HG03432 (cell line): Measurements from ENCODE around the gene CDA.

Experiments
- ATAC-seq: cut with Tn5 transposase; IDR thresholded peaks from one replicate; pipeline ENCODE4 v1.9.1; 2021; ENCODE audit warnings: mild to moderate bottlenecking, moderate library complexity; ENCODE audit not compliant: unreplicated experiment

The CDA gene

GRCh38 chr1:20615946-20616846, 27.3 kb downstream of the CDA start:
- ATAC-seq, result no peak

DNA sequence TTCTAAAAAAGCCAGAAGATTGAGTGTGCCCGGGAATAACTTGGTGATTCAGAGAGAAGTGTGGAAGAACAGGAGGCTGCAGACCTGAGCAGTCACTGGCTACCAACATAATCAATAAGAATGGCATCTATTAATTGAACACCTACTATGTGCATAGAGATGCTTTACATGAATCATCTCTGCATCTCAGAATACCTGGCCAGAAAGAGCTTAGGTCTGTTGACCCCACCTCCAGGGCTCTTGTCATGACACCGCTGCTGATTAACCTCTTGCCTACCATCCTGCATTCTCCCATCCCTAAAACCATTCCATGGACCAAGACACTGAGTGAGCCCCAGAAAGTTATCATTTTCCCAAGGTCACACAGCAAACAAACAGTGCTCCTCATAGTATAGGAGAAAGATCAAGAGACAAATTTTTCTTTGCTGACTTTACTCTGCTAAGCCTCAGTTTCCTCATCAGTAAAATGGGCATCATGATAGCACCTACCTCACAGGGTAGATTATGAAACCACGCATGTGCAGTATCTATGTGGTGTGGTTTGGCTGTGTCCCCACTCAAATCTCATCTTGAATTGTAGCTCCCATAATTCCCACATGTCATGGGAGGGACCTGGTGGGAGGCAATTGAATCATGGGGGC, 28.1 kb downstream of the CDA start:
- ATAC-seq, result no peak

GRCh38 chr1:20618550-20618949, 29.7 kb downstream of the CDA start:
- no peak for ATAC-seq

DNA sequence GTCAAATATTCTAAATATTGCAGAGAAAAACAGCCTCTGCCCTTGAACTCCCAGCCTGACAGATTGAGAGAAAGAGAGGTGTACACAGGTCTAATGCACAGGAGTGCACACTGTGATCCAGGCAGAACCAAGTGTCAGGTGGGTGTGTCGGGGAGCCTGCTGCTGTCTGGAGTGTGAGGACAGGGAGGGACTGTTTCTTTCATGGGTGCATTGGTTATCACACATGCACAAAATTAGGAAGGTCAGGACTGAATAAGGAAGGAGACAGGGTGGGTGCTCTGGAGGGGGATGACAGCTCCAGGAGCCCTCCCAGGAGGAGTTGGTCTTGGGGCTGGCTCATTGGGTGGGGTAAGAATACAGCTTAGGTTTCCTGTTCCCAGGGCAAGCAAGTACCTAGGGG, 31.1 kb downstream of the CDA start:
- ATAC-seq, result no peak

- no peak for ATAC-seq
Observed at GRCh38 chr1:20621012-20621411, 32.1 kb downstream of the CDA start.

- no peak for ATAC-seq
Observed at GRCh38 chr1:20624709-20625108, 35.8 kb downstream of the CDA start.

- ATAC-seq, result no peak
Observed at GRCh38 chr1:20625176-20626097, 36.5 kb downstream of the CDA start.

- ATAC-seq, result no peak
Observed at GRCh38 chr1:20626098-20626427, 37.2 kb downstream of the CDA start.

DNA sequence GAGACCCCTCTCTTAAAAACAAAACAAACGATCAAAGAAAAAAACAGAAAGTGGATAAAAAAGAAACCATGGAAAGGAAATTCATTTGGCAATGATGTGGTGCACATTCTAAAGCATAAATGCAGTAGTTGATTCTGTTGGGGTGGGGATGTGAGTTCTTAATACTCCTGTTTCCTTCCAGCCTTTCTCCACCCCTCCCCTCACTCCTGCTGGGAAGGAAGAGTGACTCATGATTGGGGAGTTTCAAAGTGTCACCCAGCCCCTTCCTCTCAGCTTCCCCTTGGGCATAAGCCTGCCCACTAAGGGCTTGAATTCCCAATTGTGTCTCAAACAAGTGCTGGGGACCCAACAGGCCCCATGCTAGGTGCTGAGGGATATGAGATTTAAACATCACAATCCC, 37.6 kb downstream of the CDA start:
- ATAC-seq, result no peak

GRCh38 chr1:20630729-20631128, 41.8 kb downstream of the CDA start:
- ATAC-seq, result no peak

GRCh38 chr1:20632386-20632785, 43.5 kb downstream of the CDA start:
- no peak for ATAC-seq

- peak; percentile 69 for ATAC-seq
Observed at GRCh38 chr1:20633190-20634064, 44.5 kb downstream of the CDA start, which contains the start of gene PINK1. PINK1 (plus strand) TSS chr1:20633458; CDS start chr1:20633549, 91 bp downstream.

DNA sequence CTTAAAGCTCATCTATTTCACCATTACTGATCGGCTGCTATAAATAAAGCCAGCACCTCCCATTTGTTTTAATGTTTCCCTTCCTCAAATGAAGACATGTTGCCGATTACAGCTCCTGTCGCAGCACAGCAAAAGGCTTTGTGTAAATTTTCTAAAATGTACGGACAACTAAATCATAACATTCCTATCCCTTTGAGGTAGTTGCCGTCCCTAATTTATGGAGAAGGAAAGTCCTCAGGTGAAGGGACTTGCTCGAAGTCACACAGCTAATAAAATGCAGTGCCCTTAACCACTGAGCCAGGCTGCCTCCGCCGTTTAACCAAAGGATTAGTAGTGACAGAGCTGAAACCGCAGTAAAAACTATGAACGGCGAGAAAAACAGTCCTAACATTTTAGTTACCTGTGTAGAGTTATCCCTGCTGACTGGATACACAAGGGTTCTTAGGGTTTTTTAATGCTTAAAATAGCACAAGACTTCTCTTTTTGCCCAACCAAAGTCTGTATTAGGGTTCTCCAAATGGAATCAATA, 45.2 kb downstream of the CDA start:
- ATAC-seq, result no peak

DNA sequence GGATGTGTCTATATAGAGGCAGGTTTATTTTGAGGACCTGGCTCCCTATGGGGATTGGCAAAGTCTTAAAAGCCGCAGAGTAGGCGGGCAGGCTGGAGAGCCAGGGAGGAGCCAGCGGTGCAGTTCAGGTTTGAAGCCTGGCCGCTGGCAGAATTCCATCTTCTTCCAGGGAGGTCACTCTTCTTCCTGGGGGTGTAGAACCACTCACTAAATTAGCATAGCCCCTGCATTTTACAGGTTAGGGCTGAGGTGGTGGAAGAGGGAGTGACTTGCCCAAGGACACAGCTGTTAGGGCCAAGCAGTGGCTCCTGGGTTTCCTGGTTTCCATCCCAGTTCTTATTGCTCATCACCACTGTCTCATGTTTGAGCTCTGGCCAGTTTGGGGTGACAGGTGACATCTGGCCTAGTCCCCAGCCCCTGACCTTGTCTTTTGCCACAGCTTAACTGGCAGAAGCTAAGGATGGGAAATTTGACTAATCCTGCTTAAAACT, 45.7 kb downstream of the CDA start:
- no peak for ATAC-seq

DNA sequence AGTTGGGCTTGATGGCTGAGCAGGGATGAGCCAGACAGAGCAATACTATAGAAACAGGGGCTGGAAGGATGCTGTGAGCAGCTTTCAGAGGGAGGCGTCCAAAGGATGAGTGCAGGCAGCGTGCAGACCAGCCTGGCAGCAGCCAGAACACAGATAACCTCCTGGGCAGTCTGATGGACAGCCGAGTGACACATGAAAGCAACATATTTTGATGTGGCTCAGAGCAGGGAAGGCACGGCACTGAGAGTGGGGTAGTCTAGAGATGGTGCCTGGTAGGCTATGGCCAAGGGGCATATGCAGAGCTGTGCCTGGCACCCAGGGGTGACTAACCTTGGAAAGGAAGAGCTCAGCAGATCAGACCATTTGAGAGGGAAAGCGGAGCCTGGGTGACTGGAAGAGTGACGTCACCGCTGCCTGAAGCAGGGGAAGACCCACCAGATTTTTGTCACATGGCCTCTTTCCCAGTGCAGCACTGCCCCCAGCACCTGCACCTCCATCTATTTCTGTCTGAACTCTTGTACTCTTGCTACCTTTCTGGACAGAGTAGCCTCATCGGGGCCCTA, 48.0 kb downstream of the CDA start:
- ATAC-seq, result no peak

GRCh38 chr1:20640183-20640597, 51.3 kb downstream of the CDA start:
- ATAC-seq, result no peak

- ATAC-seq, result no peak
Observed at GRCh38 chr1:20641975-20642374, 53.1 kb downstream of the CDA start.

- no peak for ATAC-seq
Observed at GRCh38 chr1:20643080-20643479, 54.2 kb downstream of the CDA start.

- ATAC-seq, result no peak
Observed at GRCh38 chr1:20644416-20644815, 55.5 kb downstream of the CDA start.

- ATAC-seq, result no peak
Observed at GRCh38 chr1:20645414-20645813, 56.5 kb downstream of the CDA start.
